Measurements from ENCODE around the gene KREMEN1.

GRCh38 chr22:29207562-29208501 is 135.0 kb downstream of the KREMEN1 start:
- TF ChIP-seq CTCF (conservative IDR thresholded peaks at IDR 0.05; ENCODE audit: low read depth in 2 of 2), result no peak
- TF ChIP-seq EZH2 (IDR thresholded peaks at IDR 0.05; ENCODE audit: low read depth, unreplicated experiment), result no peak
